SJSA1 (cell line): ENCODE results near the gene TAF1A. TPM values are rescaled to one million over a fixed set of nuclear protein-coding genes. Genes with fewer than 3 reads are reported as not detected.
"Not testable (repeated sequence)": the region's sequence is repeated elsewhere in the genome, so short reads cannot be mapped to it uniquely, and the experiment has no call there.

Experiments
- DNase-seq, 2 experiments: peaks; one replicate each; pipeline ENCODE4 v3.0.0-alpha.2; 2015 to 2020; ENCODE audit warnings: low spot score in 2 of 2, low read depth in 1 of 2
- H3K27ac ChIP-seq: fragments of 250-450 bp; sonication (Bioruptor Pico); 2 replicates; pipeline ENCODE4 v1.5.1; 2020; ENCODE audit warnings: mild to moderate bottlenecking, moderate library complexity
- H3K27me3 ChIP-seq: fragments of 250-450 bp; sonication (Bioruptor Pico); replicated peaks from 2 replicates; pipeline ENCODE4 v1.5.1; 2020; ENCODE audit warnings: mild to moderate bottlenecking, moderate library complexity
- H3K36me3 ChIP-seq: fragments of 250-450 bp; sonication (Bioruptor Pico); 2 replicates; pipeline ENCODE4 v1.5.1; 2020; ENCODE audit warnings: mild to moderate bottlenecking
- H3K4me1 ChIP-seq: fragments of 250-450 bp; sonication (Bioruptor Pico); replicated peaks from 2 replicates; pipeline ENCODE4 v1.6.1; 2021; ENCODE audit warnings: mild to moderate bottlenecking
- H3K4me3 ChIP-seq: fragments of 250-450 bp; sonication (Bioruptor Pico); 2 replicates; pipeline ENCODE4 v1.5.1; 2020; ENCODE audit warnings: mild to moderate bottlenecking
- H3K9me3 ChIP-seq: fragments of 250-450 bp; sonication (Bioruptor Pico); replicated peaks from 2 replicates; pipeline ENCODE4 v1.5.1; 2020; ENCODE audit warnings: mild to moderate bottlenecking
- total RNA-seq: library from RNA; depleted of rRNA; stranded (reverse); fragments of >200 nt; shearing (Covaris generic); gene quantifications from 2 replicates; pipeline ENCODE4 v1.2.3, GENCODE V29; 2014

The TAF1A gene
- total RNA-seq, 1 experiment from 2014 or later: 10.8 TPM

DNA sequence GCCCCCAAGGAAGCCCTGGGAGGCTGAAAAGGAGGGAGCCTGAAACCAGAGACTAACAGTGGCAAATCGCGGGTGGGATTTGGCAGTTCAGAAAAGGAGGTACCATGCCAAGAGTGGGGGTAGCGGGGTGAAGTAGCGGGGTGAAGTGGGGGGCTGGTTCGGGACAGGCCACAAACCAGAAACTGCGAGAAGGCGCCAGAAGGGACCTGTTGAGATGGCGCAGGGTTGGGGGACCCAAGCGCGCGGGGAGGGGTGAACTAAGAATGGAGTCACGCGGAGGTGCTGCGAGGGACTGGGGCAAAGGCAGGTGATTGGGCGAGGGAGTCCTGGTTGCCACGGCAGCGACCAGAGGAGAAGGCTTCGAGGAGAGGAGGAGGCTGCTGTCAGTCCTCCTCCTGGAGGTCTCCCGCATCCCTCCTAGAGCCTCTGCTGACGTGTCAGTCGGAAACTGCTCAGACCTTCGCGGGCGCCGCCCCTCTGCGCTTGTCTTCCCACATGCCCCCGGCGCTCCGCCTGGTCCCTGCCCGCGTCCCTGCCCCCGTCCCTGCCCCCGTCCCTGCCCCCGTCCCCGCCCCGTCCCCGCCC, 27.7 kb upstream of the TAF1A start:
- peak; percentile 82 to 97 for DNase-seq
- Histone ChIP-seq H3K4me1 (peaks cover 14% of the 10 kb centered on the region), H3K27me3 (no peaks in the 10 kb centered on the region; the same call in 1 of the 2 replicates), H3K36me3 (peaks cover 11% of the 10 kb centered on the region), H3K9me3 (0 out of 2 replicates have a peak, but pooled peaks cover 2% of the 10 kb centered on the region), H3K4me3 (peak overlapping the region; percentile 99), H3K27ac (peak overlapping the region; percentile 58)

DNA sequence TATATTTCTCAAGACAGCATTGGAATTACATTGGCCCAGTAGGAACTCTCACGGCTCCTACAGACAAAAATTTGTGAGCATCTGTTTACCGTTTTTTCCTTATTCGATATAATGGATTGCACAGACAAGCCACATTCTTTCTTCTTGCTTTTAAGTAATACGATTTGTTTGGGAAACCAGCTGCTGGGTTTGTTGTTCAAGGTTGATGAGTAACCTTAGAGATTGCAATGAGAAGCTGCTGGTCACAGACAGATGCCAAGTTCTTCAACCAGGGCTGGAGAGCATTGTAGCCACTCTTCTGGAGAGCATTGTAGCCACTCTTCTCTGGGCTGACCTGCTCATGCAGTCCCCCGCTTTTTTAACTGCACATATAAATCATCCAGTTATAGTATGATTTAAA, 26.8 kb upstream of the TAF1A start:
- H3K36me3 ChIP-seq: peaks cover 4% of the 10 kb centered on the region
- H3K27me3 ChIP-seq: no peaks in the 10 kb centered on the region; the same call in 1 of the 2 replicates
- H3K9me3 ChIP-seq: 0 out of 2 replicates have a peak, but pooled peaks cover 2% of the 10 kb centered on the region
- DNase-seq: peak in 1 of 2 experiments; percentile 34
- no peak overlapping the region for H3K27ac ChIP-seq
- H3K4me3 ChIP-seq: no peak overlapping the region
- H3K4me1 ChIP-seq: peaks cover 14% of the 10 kb centered on the region

DNA sequence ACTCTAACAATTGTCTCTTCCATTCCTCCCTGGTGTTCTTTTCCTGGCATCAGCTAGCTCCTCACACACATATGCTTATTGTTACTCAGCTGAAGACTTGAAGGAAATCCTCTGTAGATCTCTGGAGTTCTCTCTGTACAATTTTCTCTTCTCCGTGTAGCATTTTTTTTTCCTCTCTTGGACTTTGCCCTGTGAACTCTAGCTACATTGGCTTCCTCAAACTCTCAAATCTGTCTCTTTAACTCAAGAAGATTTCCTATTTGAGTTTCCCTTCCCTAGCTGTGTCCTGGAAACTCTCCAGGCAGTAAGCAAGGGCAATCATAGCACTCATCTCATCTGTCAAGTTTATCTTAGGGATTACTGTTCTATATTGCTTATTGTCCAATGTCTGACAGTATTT, 23.9 kb upstream of the TAF1A start:
- no peak for DNase-seq
- H3K27ac ChIP-seq: no peak overlapping the region
- 0 out of 2 replicates have a peak, but pooled peaks cover 2% of the 10 kb centered on the region for H3K9me3 ChIP-seq
- H3K4me3 ChIP-seq: no peak overlapping the region
- H3K27me3 ChIP-seq: no peaks in the 10 kb centered on the region; the same call in 1 of the 2 replicates
- H3K4me1 ChIP-seq: peaks cover 9% of the 10 kb centered on the region
- H3K36me3 ChIP-seq: peaks cover 4% of the 10 kb centered on the region

DNA sequence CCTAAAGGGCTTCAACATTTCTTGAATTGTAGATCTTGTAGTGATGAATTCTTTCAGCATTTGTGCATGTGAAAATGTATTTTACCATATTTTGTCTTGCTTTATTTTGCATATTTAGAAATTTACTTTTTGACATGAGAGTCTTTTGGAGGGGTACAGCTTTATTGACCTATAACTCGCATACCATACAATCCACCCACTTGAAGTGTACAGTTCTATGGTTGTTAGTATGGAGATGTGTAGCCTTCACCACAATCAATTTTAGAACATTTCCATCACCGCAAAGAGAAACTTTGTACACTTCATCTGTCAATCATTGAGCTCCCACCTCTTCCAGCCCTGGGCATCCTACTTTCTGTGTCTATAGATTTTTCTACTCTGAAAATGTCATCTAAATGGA, 21.0 kb upstream of the TAF1A start:
- no peak for DNase-seq
- no peak overlapping the region for H3K4me3 ChIP-seq
- no peaks in the 10 kb centered on the region; the same call in 1 of the 2 replicates for H3K27me3 ChIP-seq
- H3K27ac ChIP-seq: no peak overlapping the region
- H3K36me3 ChIP-seq: no peaks in the 10 kb centered on the region
- H3K9me3 ChIP-seq: no peaks in the 10 kb centered on the region
- no peaks in the 10 kb centered on the region for H3K4me1 ChIP-seq

DNA sequence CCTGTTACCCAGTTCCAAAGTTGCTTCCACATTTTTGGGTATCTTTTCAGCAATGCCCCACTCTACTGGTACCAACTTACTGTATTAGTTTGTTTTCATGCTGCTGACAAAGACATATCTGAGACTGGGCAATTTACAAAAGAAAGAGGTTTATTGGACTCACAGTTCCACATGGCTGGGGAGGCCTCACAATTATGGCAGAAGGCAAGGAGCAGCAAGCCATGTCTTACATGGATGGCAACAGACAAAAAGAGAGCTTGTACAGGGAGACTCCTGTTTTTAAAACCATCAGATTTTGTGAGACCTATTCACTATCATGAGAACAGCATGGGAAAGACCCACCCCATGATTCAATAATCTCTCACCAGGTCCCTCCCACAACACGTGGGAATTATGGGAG, 19.4 kb upstream of the TAF1A start:
- DNase-seq, H3K4me1 ChIP-seq, H3K4me3 ChIP-seq, H3K9me3 ChIP-seq, H3K27me3 ChIP-seq, H3K36me3 ChIP-seq, H3K27ac ChIP-seq: not testable (repeated sequence)

DNA sequence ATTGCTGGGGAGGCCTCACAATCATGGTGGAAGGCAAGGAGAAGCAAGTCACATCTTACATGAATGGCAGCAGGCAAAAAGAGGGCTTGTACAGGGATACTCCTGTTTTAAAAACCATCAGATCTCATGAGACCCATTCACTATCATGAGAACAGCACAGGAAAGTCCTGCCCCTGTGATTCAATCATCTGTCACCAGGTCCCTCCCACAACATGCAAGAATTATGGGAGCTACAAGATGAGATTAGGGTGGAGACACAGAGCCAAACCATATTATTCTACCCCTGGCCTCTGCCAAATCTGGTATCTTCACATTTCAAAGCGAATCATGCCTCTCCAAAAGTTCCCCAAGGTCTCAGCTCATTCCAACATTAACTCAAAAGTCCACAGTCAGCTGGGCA, 17.0 kb upstream of the TAF1A start:
- DNase-seq: no peak
- no peaks in the 10 kb centered on the region for H3K4me1 ChIP-seq
- no peak overlapping the region for H3K27ac ChIP-seq
- no peaks in the 10 kb centered on the region for H3K36me3 ChIP-seq
- H3K9me3 ChIP-seq: no peaks in the 10 kb centered on the region
- no peak overlapping the region for H3K4me3 ChIP-seq
- H3K27me3 ChIP-seq: no peaks in the 10 kb centered on the region

DNA sequence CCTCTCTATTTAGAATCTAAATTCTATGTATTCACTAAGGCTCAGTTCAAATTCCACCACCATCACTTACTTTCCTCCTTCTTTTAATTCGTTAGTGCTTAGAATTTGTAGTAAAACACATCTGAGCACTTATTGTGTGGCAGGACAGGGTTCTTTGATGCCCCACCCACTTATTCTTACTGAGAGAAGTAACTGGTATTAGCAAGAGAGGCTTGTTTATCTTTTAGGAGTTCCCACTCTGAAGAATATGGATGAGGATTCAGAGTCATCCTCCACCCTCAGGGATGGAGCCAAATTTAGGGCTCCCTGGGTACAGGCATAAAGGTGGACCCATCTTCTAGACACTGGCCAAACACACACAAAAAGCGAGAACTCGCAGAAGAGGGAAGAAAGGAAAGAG, 11.5 kb upstream of the TAF1A start:
- H3K36me3 ChIP-seq: no peaks in the 10 kb centered on the region
- no peak for DNase-seq

DNA sequence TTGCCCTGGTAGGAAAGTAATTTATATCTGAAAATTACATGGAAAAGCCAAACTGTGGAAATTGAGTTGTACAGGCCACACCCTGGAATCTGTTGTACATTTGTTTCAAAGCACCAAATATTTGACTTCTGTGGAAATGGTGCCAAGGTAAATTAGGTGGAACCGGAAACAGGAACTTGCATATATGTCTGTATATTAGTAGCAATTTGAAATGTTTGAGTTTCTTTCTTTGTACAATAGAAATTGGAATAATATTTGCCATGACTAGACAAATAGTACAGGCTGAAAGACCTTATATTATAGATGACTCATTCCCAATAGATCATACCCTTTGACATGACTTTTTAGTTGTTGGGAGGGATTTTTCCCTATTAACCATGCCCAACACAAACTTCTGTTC, 10.5 kb upstream of the TAF1A start:
- peaks cover 5% of the 10 kb centered on the region for H3K4me1 ChIP-seq
- no peak for DNase-seq
- H3K27ac ChIP-seq: no peak overlapping the region
- no peaks in the 10 kb centered on the region for H3K36me3 ChIP-seq
- H3K9me3 ChIP-seq: no peaks in the 10 kb centered on the region
- no peaks in the 10 kb centered on the region for H3K27me3 ChIP-seq
- H3K4me3 ChIP-seq: no peak overlapping the region

More for the DNA sequence above, 11.5 kb upstream of the TAF1A start:
- Histone ChIP-seq H3K4me3 (no peak overlapping the region), H3K4me1 (peaks cover 5% of the 10 kb centered on the region), H3K27me3 (no peaks in the 10 kb centered on the region), H3K27ac (no peak overlapping the region), H3K9me3 (no peaks in the 10 kb centered on the region)

DNA sequence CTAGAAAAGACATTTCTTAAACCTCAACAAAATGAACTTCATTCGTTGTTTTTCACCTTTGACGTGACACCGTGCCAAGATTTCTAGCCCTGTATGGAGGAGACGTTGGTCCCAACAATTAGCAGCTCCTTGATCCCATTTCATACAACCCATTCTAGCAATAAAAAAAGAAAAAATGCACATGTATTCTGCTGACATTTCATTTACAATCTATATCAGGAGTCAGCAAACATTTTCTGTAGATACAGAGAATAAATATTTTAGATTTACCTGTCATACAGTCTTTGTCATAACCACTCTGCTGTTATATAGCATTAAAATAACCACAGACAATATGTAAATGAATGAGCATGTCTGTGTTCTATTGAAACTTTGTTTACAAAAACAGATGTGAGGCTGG, 7.0 kb upstream of the TAF1A start:
- H3K36me3 ChIP-seq: no peaks in the 10 kb centered on the region
- peaks cover 5% of the 10 kb centered on the region for H3K4me1 ChIP-seq
- H3K4me3 ChIP-seq: no peak overlapping the region
- no peak for DNase-seq
- H3K27ac ChIP-seq: no peak overlapping the region
- no peaks in the 10 kb centered on the region for H3K9me3 ChIP-seq
- no peaks in the 10 kb centered on the region for H3K27me3 ChIP-seq

DNA sequence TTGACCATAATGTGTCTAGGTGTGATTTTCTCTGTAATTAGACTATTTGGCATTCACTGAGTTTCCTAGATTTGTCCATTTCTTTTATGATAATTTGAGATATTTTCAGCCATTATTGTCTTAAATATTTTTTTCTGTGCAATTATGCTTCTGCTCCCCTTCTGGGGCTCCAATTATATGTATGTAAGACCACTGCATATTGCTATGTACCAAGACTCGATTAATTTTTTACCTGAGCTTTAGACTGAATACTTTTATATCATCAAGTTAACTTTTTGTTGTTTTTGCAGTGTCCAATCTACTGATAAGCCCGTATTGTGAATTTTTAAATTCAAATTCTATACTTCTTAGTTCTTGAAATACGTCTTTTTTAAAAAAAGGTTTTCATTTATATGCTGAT, 5.1 kb upstream of the TAF1A start:
- Histone ChIP-seq H3K4me1 (peaks cover 5% of the 10 kb centered on the region), H3K4me3 (no peak overlapping the region), H3K27me3 (no peaks in the 10 kb centered on the region), H3K36me3 (no peaks in the 10 kb centered on the region), H3K27ac (no peak overlapping the region), H3K9me3 (no peaks in the 10 kb centered on the region)
- DNase-seq: no peak

DNA sequence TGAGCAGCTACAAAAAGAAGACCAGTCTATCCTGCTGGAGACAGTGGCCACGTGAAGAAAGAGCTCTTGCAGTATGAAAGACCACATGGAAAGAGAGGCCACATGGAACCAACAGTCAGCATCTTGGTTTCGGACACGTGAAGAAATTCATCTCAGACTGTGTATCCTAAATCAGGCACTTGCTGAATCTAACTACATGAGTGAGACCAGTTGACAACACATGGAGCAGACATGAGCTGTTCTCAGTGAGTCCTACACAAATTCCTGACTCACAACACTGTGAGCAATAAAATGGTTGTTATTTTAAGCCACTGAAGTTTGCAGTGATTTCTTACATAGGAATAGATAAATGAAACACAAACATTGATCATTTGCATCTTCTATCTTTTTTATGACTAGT, 2.4 kb upstream of the TAF1A start:
- no peak for DNase-seq
- no peak overlapping the region for H3K27ac ChIP-seq

DNA sequence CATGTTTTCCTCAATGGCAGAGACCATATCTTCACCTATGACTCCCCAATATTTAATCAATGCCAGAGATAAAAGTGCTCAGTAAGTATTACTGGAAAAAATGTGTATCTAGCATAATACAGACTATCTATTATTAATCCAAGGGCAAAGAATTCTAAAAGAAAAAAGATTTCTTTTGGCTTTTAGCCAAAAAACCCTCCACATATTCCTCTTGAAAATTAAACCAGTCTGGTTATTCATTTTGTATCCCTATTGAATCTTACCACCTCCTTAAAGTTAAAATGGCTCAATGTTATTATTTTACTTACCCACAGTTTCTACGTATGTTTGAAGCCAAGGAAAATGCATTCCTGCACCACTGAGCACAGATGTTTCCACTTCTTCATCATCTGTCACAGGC, 1.6 kb downstream of the TAF1A start:
- Histone ChIP-seq H3K27me3 (no peaks in the 10 kb centered on the region), H3K4me3 (no peak overlapping the region), H3K36me3 (peaks cover 30% of the 10 kb centered on the region), H3K27ac (no peak overlapping the region), H3K4me1 (peaks cover 12% of the 10 kb centered on the region), H3K9me3 (no peaks in the 10 kb centered on the region)
- no peak for DNase-seq

More for the DNA sequence above, 2.4 kb upstream of the TAF1A start:
- Histone ChIP-seq H3K9me3 (no peaks in the 10 kb centered on the region), H3K36me3 (peaks cover 11% of the 10 kb centered on the region; the same call in 1 of the 2 replicates), H3K4me1 (peaks cover 12% of the 10 kb centered on the region), H3K4me3 (no peak overlapping the region), H3K27me3 (no peaks in the 10 kb centered on the region)

DNA sequence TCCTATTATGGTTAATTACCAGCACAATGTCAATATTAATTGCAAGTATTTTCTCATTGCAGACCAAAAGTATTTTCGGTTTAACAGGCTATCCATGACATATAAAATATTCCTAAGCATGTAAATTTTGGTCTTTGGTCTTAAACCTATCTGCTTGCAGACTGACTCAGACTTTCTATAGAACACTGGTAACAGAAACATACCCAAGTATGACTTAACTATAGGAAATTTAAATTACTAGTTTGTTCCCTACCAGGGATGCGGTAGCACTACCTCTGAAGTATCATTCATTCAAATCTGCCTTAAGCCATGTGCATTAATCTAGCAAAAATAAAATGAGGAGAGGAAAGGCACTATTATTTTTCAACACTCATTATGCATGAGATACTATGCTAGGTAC, 2.9 kb downstream of the TAF1A start:
- DNase-seq: no peak
- peaks cover 43% of the 10 kb centered on the region for H3K36me3 ChIP-seq
- no peaks in the 10 kb centered on the region for H3K27me3 ChIP-seq
- no peak overlapping the region for H3K27ac ChIP-seq
- no peaks in the 10 kb centered on the region for H3K9me3 ChIP-seq
- peaks cover 21% of the 10 kb centered on the region for H3K4me1 ChIP-seq
- H3K4me3 ChIP-seq: no peak overlapping the region

DNA sequence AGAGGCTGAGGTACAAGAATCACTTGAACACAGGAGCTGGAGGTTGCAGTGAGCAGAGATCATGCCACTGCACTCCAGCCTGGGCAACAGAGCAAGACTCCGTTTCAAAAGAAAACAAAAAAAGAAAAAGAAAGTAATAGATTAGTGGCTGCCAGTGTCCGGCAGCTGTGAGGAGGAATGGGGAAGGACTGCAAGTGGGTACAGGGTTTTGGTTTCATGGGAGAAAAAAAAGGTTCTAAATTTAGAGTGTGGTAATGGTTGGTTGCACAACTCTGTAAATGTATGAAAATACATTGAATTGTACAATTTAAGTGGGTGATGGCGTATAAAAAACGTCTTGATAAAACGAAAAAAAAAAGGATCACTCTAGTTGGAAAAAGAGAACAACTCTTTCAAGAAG, 6.7 kb downstream of the TAF1A start:
- Histone ChIP-seq H3K4me3 (no peak overlapping the region), H3K27me3 (no peaks in the 10 kb centered on the region), H3K27ac (no peak overlapping the region), H3K4me1 (peaks cover 9% of the 10 kb centered on the region), H3K9me3 (no peaks in the 10 kb centered on the region), H3K36me3 (peaks cover 52% of the 10 kb centered on the region)
- DNase-seq: no peak
